HEK293 (cell line): ENCODE measurements around the gene ST8SIA5.

ENCODE experiments used
- CTCF ChIP-seq: fragments of 450-650 bp; formaldehyde crosslinking; IDR thresholded peaks from 2 replicates; pipeline ENCODE4 v1.5.1; 2016; ENCODE audit warnings: missing biosample characterization, missing genetic modification characterization
- REST ChIP-seq: fragments of 450-650 bp; formaldehyde crosslinking; IDR thresholded peaks from 2 replicates; pipeline ENCODE4 v1.5.1; 2016; ENCODE audit warnings: missing biosample characterization, missing genetic modification characterization
- SP2 ChIP-seq: fragments of 450-650 bp; formaldehyde crosslinking; IDR thresholded peaks from 2 replicates; pipeline ENCODE4 v1.5.1; 2016; ENCODE audit warnings: missing biosample characterization, missing genetic modification characterization
- ZNF184 ChIP-seq: fragments of 450-650 bp; IDR thresholded peaks from 2 replicates; pipeline ENCODE4 v1.5.1; 2018; ENCODE audit warnings: missing biosample characterization, mild to moderate bottlenecking, missing genetic modification characterization
- ZNF214 ChIP-seq: fragments of 450-650 bp; formaldehyde crosslinking; IDR thresholded peaks from 2 replicates; pipeline ENCODE4 v1.5.1; 2017; ENCODE audit warnings: missing biosample characterization, mild to moderate bottlenecking, missing genetic modification characterization, borderline replicate concordance
- ZNF549 ChIP-seq: fragments of 450-650 bp; IDR thresholded peaks from 2 replicates; pipeline ENCODE4 v1.5.1; 2018; ENCODE audit warnings: missing biosample characterization, missing genetic modification characterization, mild to moderate bottlenecking, inconsistent platforms, moderate library complexity
- ZNF658 ChIP-seq: fragments of 450-650 bp; formaldehyde crosslinking; IDR thresholded peaks from 2 replicates; pipeline ENCODE4; 2016; ENCODE audit warnings: missing biosample characterization, missing genetic modification characterization
- ZSCAN5A ChIP-seq: fragments of 450-650 bp; formaldehyde crosslinking; IDR thresholded peaks from 2 replicates; pipeline ENCODE4 v1.5.1; 2016; ENCODE audit warnings: missing biosample characterization, missing genetic modification characterization

GRCh38 chr18:46770708-46771107 is 13.9 kb upstream of the ST8SIA5 start:
- no peak for TF ChIP-seq ZNF184 (tag by site-specific recombination)
- TF ChIP-seq CTCF (tag by site-specific recombination): no peak
- TF ChIP-seq ZNF214 (tag by site-specific recombination): no peak
- no peak for TF ChIP-seq SP2 (tag by site-specific recombination)
- TF ChIP-seq ZNF549 (tag by site-specific recombination): no peak
- TF ChIP-seq ZNF658 (tag by site-specific recombination): no peak
- no peak for TF ChIP-seq REST
- TF ChIP-seq ZSCAN5A (tag by site-specific recombination): no peak
